Cardiac muscle cell (in vitro differentiated cells and primary cell): Measurements from ENCODE around the gene TMPRSS3. TPM values are rescaled to one million over a fixed set of nuclear protein-coding genes. Genes with fewer than 3 reads are reported as not detected.

Experiments used
- DNase-seq, 2 donors: peaks; one replicate each; pipeline versions ENCODE4 v3.0.0 to v3.0.0-alpha.2; 2010 to 2017; ENCODE audit warnings: low read depth in 1 of 2, low spot score in 1 of 2
- H3K27ac ChIP-seq: fragments of 200-600 bp; sonication (generic); 2 replicates; pipeline ENCODE4 v1.5.1; 2016
- H3K27me3 ChIP-seq: fragments of 200-600 bp; sonication (generic); 2 replicates; pipeline ENCODE4 v1.6.0; 2016; ENCODE audit warnings: control low read depth
- H3K36me3 ChIP-seq: fragments of 200-600 bp; sonication (generic); 2 replicates; pipeline ENCODE4 v1.5.1; 2016; ENCODE audit warnings: control low read depth
- H3K4me1 ChIP-seq: fragments of 200-600 bp; sonication (generic); 2 replicates; pipeline ENCODE4 v1.8.1; 2017; ENCODE audit warnings: low read depth, mild to moderate bottlenecking, mixed run types
- H3K4me3 ChIP-seq: fragments of 200-600 bp; sonication (generic); 2 replicates; pipeline ENCODE4 v1.5.1; 2016; ENCODE audit warnings: mild to moderate bottlenecking
- H3K9me3 ChIP-seq: fragments of 200-600 bp; sonication (generic); 2 replicates; pipeline ENCODE4 v1.5.1; 2017; ENCODE audit warnings: low read depth, mild to moderate bottlenecking, control low read depth
- polyA plus RNA-seq: library from polyadenylated mRNA; unstranded; fragments of >200 nt; fragmentation: Nextera tagmentation; extraction: Ambion mirVana; gene quantifications from 2 replicates; pipeline ENCODE4 v1.2.1, GENCODE V29; 2016
- total RNA-seq: library from RNA; depleted of rRNA; stranded (reverse); fragments of >200 nt; gene quantifications from 2 replicates; pipeline ENCODE4 v1.2.3, GENCODE V29; 2016
- TF ChIP-seq, protein P1 (sequence below): IDR thresholded peaks from 2 replicates; pipeline ENCODE4 v1.5.1; 2012; ENCODE audit warnings: low read depth, mild to moderate bottlenecking, low read length

Gene TMPRSS3
- total and polyA plus RNA-seq, 2 experiments from 2014 or later, result not detected

DNA sequence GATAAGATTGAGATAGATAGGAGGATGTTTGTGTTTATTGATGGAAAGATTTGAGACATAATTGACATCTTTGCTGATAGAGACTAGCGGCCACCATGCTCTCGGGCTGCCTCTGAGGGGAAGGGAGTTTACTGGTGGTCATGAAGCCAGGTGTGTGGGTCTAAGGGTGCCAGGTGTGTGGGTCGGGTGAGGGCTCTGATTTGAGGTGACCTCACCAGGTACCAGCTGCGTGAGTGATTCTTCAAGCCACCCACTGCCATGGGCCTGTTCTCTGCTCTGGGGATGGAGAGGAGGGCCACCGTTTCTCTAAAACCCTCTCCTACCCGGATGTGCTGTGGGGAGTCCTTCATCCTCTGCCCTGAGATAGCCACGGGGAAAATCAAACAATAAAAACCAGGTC lies 11.0 kb upstream of the TMPRSS3 start:
- DNase-seq, result no peak
- Histone ChIP-seq H3K4me3 (no peak overlapping the region), H3K4me1 (peaks cover 5% of the 10 kb centered on the region), H3K27ac (no peak overlapping the region), H3K9me3 (no peaks in the 10 kb centered on the region), H3K27me3 (no peaks in the 10 kb centered on the region), H3K36me3 (no peaks in the 10 kb centered on the region)
- TF ChIP-seq, protein P1, sequence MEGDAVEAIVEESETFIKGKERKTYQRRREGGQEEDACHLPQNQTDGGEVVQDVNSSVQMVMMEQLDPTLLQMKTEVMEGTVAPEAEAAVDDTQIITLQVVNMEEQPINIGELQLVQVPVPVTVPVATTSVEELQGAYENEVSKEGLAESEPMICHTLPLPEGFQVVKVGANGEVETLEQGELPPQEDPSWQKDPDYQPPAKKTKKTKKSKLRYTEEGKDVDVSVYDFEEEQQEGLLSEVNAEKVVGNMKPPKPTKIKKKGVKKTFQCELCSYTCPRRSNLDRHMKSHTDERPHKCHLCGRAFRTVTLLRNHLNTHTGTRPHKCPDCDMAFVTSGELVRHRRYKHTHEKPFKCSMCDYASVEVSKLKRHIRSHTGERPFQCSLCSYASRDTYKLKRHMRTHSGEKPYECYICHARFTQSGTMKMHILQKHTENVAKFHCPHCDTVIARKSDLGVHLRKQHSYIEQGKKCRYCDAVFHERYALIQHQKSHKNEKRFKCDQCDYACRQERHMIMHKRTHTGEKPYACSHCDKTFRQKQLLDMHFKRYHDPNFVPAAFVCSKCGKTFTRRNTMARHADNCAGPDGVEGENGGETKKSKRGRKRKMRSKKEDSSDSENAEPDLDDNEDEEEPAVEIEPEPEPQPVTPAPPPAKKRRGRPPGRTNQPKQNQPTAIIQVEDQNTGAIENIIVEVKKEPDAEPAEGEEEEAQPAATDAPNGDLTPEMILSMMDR, result no peak

DNA sequence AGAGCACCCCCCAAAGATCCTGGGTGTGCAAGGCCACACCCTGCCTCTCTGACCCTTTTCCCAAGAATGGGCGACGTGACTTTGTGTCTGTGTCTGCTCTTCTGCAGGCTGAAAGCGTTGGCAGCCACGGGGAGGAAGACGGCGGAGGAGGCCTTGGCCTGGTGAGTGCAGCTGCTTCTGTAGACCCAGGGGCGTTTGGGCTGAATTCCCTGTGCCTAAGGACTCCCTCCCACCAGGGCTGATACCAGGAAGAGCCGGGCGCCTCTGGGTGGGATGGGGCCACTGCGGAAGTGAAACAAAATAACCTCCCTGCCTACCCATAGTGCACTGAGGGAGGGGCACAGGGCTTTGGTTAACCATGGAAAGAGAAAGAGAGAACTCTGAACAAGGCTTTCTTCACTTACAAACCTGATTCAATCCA lies 10.4 kb upstream of the TMPRSS3 start:
- Histone ChIP-seq H3K27me3 (no peaks in the 10 kb centered on the region), H3K9me3 (no peaks in the 10 kb centered on the region), H3K36me3 (no peaks in the 10 kb centered on the region), H3K4me1 (peaks cover 5% of the 10 kb centered on the region), H3K4me3 (no peak overlapping the region), H3K27ac (no peak overlapping the region)
- TF ChIP-seq, protein P1, result no peak
- DNase-seq, result no peak

DNA sequence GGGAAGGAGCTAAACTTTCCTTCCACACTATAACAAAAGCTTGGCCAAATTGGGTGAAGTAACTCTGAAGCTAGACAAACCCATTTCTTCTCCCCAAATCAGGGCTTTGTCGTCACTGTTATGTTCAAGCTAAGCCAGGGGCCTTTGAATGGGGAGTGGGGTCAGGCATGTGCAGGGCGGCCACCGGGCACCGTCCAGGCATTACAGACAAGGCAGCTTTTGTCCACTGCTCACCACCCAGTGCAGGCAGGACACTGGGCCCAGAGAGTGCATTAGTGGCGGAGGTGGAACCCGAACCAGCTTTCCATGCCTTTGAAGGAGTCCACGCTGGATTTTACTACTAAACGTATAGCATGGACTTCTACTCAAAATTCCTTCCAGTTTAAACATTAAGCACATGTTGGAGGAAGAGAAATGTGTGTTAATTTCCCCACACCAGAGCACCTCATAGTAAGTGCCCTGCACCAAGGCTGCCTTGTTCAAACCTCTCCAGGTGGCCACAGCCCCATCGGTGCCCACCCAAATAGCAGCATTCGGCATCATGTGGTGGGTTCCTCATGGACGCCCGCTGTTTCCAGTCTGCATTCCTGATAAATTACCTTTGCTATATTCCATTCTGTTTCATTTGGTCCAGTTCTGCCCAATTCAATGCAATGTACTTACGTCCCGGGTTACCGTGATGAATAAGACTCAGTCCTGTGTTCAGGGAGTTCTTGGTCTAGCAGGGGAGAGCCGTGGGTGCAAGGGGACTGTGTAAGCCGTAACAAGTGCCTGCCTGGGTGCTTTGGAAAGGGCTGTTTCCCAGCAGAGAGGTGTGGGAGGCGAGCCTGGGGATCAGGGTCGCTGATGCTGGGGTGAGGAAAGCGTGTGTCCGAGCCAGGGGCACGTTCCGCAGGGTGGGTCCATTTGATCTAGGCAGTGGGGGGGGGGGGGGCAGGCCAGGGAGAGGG lies 9.5 kb upstream of the TMPRSS3 start:
- Histone ChIP-seq H3K4me3 (no peak overlapping the region), H3K4me1 (peaks cover 5% of the 10 kb centered on the region), H3K27me3 (no peaks in the 10 kb centered on the region), H3K27ac (no peak overlapping the region), H3K9me3 (no peaks in the 10 kb centered on the region), H3K36me3 (no peaks in the 10 kb centered on the region)
- no peak for DNase-seq
- TF ChIP-seq, protein P1, result no peak

DNA sequence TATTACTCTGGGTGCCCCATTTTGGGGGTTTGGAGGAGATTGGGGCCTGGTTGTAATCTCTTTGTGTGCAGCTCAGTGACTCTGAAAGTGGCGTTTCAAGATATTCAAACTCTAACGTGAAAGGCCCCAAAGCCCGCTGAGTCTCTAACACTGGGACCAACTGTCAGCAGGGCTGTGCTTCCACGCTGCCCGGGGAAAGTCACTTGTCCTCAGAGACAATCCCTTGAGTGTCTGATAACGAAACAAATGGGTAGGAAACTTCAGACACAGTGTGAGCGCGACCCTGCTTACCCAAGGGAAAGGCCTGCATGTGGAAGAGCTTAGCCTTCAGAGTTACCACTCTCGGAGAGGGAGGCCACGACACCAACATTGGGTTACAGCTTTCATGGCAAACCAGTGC lies 8.7 kb upstream of the TMPRSS3 start:
- Histone ChIP-seq H3K27ac (peak overlapping the region; percentile 34), H3K27me3 (no peaks in the 10 kb centered on the region), H3K4me3 (no peak overlapping the region), H3K9me3 (no peaks in the 10 kb centered on the region), H3K4me1 (peaks cover 5% of the 10 kb centered on the region), H3K36me3 (no peaks in the 10 kb centered on the region)
- DNase-seq, result peak in 1 of 2 donors; percentile 24
- TF ChIP-seq, protein P1, result no peak

DNA sequence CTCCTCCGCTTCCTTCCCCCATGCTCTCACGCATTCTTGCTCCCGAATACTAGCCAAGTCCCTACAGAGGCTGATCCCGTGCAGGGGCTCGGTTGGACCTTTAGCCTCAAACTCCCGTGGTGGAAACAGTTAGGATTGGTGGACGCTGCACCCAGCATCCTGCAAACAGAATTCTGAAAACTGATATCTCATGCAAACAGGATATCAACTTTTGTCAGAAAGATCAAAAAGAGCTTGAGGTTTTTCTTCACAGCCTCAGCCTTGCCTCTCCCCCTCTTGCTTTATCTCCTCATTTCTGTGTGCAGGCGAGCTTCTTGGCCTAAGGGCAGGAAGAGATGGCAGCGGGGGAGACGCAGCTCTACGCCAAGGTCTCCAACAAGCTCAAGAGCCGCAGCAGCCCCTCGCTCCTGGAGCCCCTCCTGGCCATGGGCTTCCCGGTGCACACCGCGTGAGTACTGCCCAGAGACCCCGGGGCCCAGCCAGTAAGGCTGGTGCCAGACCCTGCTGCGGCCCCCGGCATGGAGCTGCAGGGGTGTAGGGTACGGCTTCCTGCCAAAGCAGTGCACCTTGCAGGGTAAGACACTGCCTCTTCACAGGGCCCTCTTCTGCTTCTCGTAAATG lies 7.9 kb upstream of the TMPRSS3 start, which contains the start of gene UBASH3A:
Gene UBASH3A (plus strand): TSS at position 292 of the 621 bp plus-strand sequence. CDS start 44 bp downstream, at position 336.
- peak within 1 kb of the TSS; percentile 34 for H3K27ac ChIP-seq
- no peak within 1 kb of the TSS for H3K4me3 ChIP-seq
- H3K9me3 ChIP-seq, result no peaks in the 10 kb centered on the region
- no peak for DNase-seq
- no peaks in the 10 kb centered on the region for H3K27me3 ChIP-seq
- TF ChIP-seq, protein P1, result no peak
- peaks cover 5% of the 10 kb centered on the region for H3K4me1 ChIP-seq
- H3K36me3 ChIP-seq, result no peaks in the 10 kb centered on the region
